ENCODE measurements around the gene CARS1. TPM values are rescaled to one million over a fixed set of nuclear protein-coding genes. Genes with fewer than 3 reads are reported as not detected.

The CARS1 gene
- total RNA-seq, 4 donors from 2014 or later: 31.5 to 46.5 (median 34.7) TPM

DNA sequence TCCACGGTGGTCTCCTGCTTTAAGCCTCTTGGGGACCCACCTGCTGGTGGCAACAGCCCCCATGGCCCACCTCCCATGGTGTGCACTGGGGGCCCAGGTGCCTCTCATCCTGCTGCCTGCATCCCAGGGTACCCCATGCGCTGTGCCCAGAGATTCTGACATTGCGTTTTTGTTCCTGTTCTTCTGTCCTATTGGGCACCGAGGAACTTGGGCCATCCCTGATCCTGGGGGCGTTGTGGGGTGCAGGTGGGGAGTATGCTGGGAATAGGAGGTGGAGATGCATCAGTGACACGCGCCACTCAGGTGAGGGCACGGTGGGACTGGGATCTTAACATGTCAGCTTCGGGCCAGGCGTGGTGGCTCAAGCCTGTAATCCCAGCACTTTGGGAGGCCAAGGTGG lies 52.7 kb downstream of the CARS1 start:
- H3K27ac ChIP-seq: no peak overlapping the region

DNA sequence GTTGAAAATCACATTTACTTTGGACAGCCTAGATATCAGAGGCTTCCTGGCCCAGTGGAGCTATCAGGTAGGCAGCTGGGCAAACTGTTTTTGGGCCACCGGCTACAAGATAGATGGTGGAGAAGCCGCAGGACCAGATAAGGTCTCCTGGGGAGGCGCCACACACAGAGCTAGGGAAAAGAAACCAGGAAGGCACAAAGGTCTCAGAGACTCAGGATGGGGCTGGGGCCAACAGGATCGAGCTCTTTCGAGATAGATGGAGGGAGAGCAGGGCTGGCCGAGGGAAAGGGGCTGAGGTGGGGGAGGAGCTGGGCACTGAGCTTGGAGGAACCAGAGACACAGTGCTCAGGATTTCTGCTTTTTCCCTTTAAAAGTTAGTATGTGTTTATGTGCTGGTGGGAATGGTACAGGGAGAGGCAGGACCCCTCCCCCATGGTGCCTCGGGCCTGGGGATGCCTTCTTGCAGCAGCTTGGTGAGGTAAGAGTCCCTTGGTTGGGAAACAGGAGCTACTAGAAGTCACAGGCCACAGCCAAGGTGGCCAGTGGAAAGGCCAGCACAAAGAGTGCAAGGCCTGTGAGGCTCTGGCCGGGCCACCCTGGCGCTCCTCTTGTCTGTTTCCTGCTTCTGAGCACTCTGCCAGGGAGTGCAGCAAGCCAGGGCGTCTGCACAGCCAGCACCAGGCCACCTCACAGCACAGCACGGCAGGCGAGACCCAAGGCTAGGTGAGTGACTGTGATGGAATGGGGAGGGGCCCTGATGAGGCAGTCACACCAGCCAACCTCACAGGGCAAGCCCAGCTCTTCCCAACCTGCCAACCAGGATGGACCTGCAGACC lies 53.6 kb downstream of the CARS1 start:
- DNase-seq (peak in 1 of 2 donors; percentile 7), ATAC-seq (no peak)
- H3K36me3 ChIP-seq: peaks cover 0 to 72% of the 10 kb centered on the region in 2 donors
- peaks cover 0 to 7% of the 10 kb centered on the region in 2 donors for H3K4me1 ChIP-seq
- intact Hi-C loops (cut with DNase I; ENCODE audit: low total_unique reads): no loop called here
- in situ Hi-C loops (cut with MboI; ENCODE audit: low sequenced_read_pairs in 4 of 4): no loop called here
- H3K27ac ChIP-seq: no peak overlapping the region
- no peaks in the 10 kb centered on the region for H3K27me3 ChIP-seq
- TF ChIP-seq, protein P1, sequence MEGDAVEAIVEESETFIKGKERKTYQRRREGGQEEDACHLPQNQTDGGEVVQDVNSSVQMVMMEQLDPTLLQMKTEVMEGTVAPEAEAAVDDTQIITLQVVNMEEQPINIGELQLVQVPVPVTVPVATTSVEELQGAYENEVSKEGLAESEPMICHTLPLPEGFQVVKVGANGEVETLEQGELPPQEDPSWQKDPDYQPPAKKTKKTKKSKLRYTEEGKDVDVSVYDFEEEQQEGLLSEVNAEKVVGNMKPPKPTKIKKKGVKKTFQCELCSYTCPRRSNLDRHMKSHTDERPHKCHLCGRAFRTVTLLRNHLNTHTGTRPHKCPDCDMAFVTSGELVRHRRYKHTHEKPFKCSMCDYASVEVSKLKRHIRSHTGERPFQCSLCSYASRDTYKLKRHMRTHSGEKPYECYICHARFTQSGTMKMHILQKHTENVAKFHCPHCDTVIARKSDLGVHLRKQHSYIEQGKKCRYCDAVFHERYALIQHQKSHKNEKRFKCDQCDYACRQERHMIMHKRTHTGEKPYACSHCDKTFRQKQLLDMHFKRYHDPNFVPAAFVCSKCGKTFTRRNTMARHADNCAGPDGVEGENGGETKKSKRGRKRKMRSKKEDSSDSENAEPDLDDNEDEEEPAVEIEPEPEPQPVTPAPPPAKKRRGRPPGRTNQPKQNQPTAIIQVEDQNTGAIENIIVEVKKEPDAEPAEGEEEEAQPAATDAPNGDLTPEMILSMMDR (IDR thresholded peaks at IDR 0.05 in 4 of 5, conservative IDR thresholded peaks at IDR 0.05 in 1 of 5): no peak
- TF ChIP-seq POLR2A (IDR thresholded peaks at IDR 0.05): no peak
- no peaks in the 10 kb centered on the region for H3K9me3 ChIP-seq
- H3K4me3 ChIP-seq: no peak overlapping the region

More for the DNA sequence above, 52.7 kb downstream of the CARS1 start:
- no peak for ATAC-seq
- Histone ChIP-seq H3K4me3 (no peak overlapping the region), H3K4me1 (peaks cover 0 to 7% of the 10 kb centered on the region in 2 donors), H3K9me3 (no peaks in the 10 kb centered on the region), H3K27me3 (no peaks in the 10 kb centered on the region), H3K36me3 (peaks cover 0 to 81% of the 10 kb centered on the region in 2 donors)
- no peak for TF ChIP-seq POLR2A (IDR thresholded peaks at IDR 0.05)
- TF ChIP-seq, protein P1 (IDR thresholded peaks at IDR 0.05 in 4 of 5, conservative IDR thresholded peaks at IDR 0.05 in 1 of 5): no peak
- no peak for DNase-seq
- intact Hi-C loops (cut with DNase I; ENCODE audit: low total_unique reads) (no loop called here), in situ Hi-C loops (cut with MboI; ENCODE audit: low sequenced_read_pairs in 4 of 4) (no loop called here)

DNA sequence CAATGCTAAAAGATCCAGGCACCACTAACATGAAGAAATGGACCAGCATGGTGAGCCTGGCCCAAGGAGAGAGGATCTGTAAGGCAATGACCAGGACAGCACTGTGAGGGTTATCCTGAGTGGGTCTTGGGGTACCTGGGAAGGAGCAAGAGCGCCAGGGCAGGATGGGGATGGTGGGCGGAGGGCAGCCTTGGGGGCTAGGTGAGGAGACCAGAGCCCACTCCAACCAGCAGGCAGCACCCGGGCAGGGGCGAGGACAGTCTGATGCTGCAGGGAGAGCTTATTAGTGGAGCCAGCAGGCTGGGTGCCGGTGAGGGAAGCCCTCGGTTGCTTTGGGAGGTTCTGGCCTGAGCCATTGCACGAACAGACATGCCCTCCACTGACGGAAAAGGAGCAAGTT lies 54.4 kb downstream of the CARS1 start:
- Histone ChIP-seq H3K4me1 (peaks cover 0 to 7% of the 10 kb centered on the region in 2 donors), H3K9me3 (no peaks in the 10 kb centered on the region), H3K27me3 (no peaks in the 10 kb centered on the region), H3K27ac (no peak overlapping the region), H3K4me3 (no peak overlapping the region), H3K36me3 (peaks cover 0 to 69% of the 10 kb centered on the region in 2 donors)
- intact Hi-C loops (cut with DNase I; ENCODE audit: low total_unique reads) (no loop called here), in situ Hi-C loops (cut with MboI; ENCODE audit: low sequenced_read_pairs in 4 of 4) (no loop called here)
- ATAC-seq (no peak), DNase-seq (peak in 1 of 2 donors; percentile 5)
- TF ChIP-seq, protein P1 (IDR thresholded peaks at IDR 0.05 in 4 of 5, conservative IDR thresholded peaks at IDR 0.05 in 1 of 5): no peak
- TF ChIP-seq POLR2A (IDR thresholded peaks at IDR 0.05): no peak

DNA sequence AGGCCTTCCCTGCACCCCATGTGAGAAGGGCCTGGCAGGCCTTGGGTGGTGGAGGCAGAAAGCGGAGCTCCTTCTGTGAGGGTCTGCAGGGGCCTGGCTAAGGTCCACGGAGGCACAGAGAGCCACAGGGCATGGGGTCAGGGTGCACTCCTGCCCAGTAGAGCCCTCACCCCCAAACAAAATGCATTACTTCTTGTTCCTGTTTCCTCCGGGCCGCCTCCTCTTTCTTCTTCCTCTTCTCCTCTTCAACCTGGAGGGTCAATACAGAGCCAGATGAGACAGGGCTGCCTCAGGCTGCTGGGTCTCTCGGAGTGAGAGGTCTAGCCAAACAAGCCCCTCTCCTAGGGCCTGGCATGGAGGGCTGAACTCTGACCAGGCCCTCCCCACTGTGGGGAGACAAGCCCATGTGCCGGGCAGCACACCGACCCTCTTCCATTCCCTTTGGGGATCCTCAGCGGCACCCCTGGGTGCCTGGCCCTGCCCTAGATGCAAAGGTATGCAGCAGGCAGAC lies 54.8 kb downstream of the CARS1 start:
- no peak overlapping the region for H3K27ac ChIP-seq
- in situ Hi-C loops (cut with MboI; ENCODE audit: low sequenced_read_pairs in 4 of 4) (no loop called here), intact Hi-C loops (cut with DNase I; ENCODE audit: low total_unique reads) (no loop called here)
- no peaks in the 10 kb centered on the region for H3K27me3 ChIP-seq
- no peak for ATAC-seq
- TF ChIP-seq, protein P1 (IDR thresholded peaks at IDR 0.05 in 4 of 5, conservative IDR thresholded peaks at IDR 0.05 in 1 of 5): no peak
- TF ChIP-seq POLR2A (IDR thresholded peaks at IDR 0.05): no peak
- DNase-seq: peak in 1 of 2 donors; percentile 9
- H3K36me3 ChIP-seq: peaks cover 0 to 64% of the 10 kb centered on the region in 2 donors
- no peaks in the 10 kb centered on the region for H3K9me3 ChIP-seq
- no peak overlapping the region for H3K4me3 ChIP-seq
- H3K4me1 ChIP-seq: peaks cover 0 to 7% of the 10 kb centered on the region in 2 donors

Data from gastrocnemius medialis (tissue), 4 donors.